Neural cell (in vitro differentiated cells): ENCODE measurements around the gene MSH2. TPM values are rescaled to one million over a fixed set of nuclear protein-coding genes. Genes with fewer than 3 reads are reported as not detected.
"Not testable (repeated sequence)": the region's sequence is repeated elsewhere in the genome, so short reads cannot be mapped to it uniquely, and the experiment has no call there.

ENCODE experiments used
- H2AFZ ChIP-seq: fragments of 200-600, 300-800 bp; sonication (generic), shearing (Covaris generic); 2 replicates; pipeline ENCODE4 v1.6.0; 2014; ENCODE audit warnings: low read depth, mild to moderate bottlenecking, antibody characterized with exemption, low read length, moderate library complexity
- H3F3A ChIP-seq: fragments of 200-600 bp; shearing (Covaris generic); 2 replicates; pipeline ENCODE4 v1.6.1; 2016; ENCODE audit warnings: mild to moderate bottlenecking, moderate library complexity, mixed read lengths, antibody characterized with exemption, low read length; ENCODE audit not compliant: insufficient read depth, poor library complexity, severe bottlenecking
- H3K27ac ChIP-seq: fragments of 200-600, 300-800 bp; sonication (generic), shearing (Covaris generic); 2 replicates; pipeline ENCODE4 v1.5.1; 2014; ENCODE audit warnings: mild to moderate bottlenecking, low read length, moderate library complexity
- H3K27me3 ChIP-seq: fragments of 300-800, 200-600 bp; sonication (generic), shearing (Covaris generic); 2 replicates; pipeline ENCODE4 v1.6.0; 2014; ENCODE audit warnings: mild to moderate bottlenecking, low read depth, low read length, moderate library complexity; ENCODE audit not compliant: insufficient read depth
- H3K36me3 ChIP-seq: fragments of 300-800, 200-600 bp; sonication (generic), shearing (Covaris generic); 2 replicates; pipeline ENCODE4 v1.5.1; 2014; ENCODE audit warnings: mild to moderate bottlenecking, antibody characterized with exemption, low read length, moderate library complexity; ENCODE audit not compliant: insufficient read depth
- H3K4me2 ChIP-seq: fragments of 300-800, 200-600 bp; sonication (generic), shearing (Covaris generic); 2 replicates; pipeline ENCODE4 v1.6.0; 2014; ENCODE audit warnings: mild to moderate bottlenecking, low read length
- H3K4me3 ChIP-seq: fragments of 300-800, 200-600 bp; sonication (generic), shearing (Covaris generic); 2 replicates; pipeline ENCODE4 v1.5.1; 2014; ENCODE audit warnings: mild to moderate bottlenecking, low read length, moderate library complexity
- H3K79me2 ChIP-seq: fragments of 200-600 bp; shearing (Covaris generic); replicated peaks from 2 replicates; pipeline ENCODE4 v1.6.0; 2014; ENCODE audit warnings: mild to moderate bottlenecking, low read length, moderate library complexity; ENCODE audit not compliant: insufficient read depth
- H3K9ac ChIP-seq: fragments of 300-800, 200-600 bp; sonication (generic), shearing (Covaris generic); 2 replicates; pipeline ENCODE4 v1.6.1; 2016; ENCODE audit warnings: mild to moderate bottlenecking, low read length, mixed read lengths
- H3K9me2 ChIP-seq: fragments of 200-600 bp; shearing (Covaris generic); 2 replicates; pipeline ENCODE4 v1.6.1; 2016; ENCODE audit warnings: mild to moderate bottlenecking, low read length, mixed read lengths; ENCODE audit not compliant: insufficient read depth
- H3K9me3 ChIP-seq: fragments of 200-600, 300-800 bp; sonication (generic), shearing (Covaris generic); 2 replicates; pipeline ENCODE4 v1.6.1; 2016; ENCODE audit warnings: mild to moderate bottlenecking, mixed run types, low read length, moderate library complexity, mixed read lengths
- H4K20me1 ChIP-seq: fragments of 200-600 bp; shearing (Covaris generic); 2 replicates; pipeline ENCODE4 v1.6.1; 2016; ENCODE audit warnings: mild to moderate bottlenecking, mixed run types; ENCODE audit not compliant: insufficient read depth
- EP300 ChIP-seq: fragments of 450-650 bp; conservative IDR thresholded peaks from 2 replicates; pipeline ENCODE4 v1.6.1; 2014; ENCODE audit warnings: antibody characterized with exemption, mild to moderate bottlenecking, moderate library complexity; ENCODE audit not compliant: poor library complexity, severe bottlenecking
- EZH2 ChIP-seq: fragments of 200-600, 300-800 bp; shearing (Covaris generic), sonication (generic); IDR thresholded peaks from 2 replicates; pipeline ENCODE4 v1.6.1; 2014; ENCODE audit warnings: antibody characterized with exemption, low read length, borderline replicate concordance, mild to moderate bottlenecking; ENCODE audit not compliant: insufficient read depth, poor library complexity, severe bottlenecking
- MXI1 ChIP-seq: fragments of 450-650 bp; conservative IDR thresholded peaks from 2 replicates; pipeline ENCODE4 v1.6.1; 2014; ENCODE audit warnings: antibody characterized with exemption, mild to moderate bottlenecking; ENCODE audit not compliant: poor library complexity, severe bottlenecking
- POLR2AphosphoS5 ChIP-seq: IDR thresholded peaks from 2 replicates; pipeline ENCODE4 v1.6.1; 2012
- RAD21 ChIP-seq: fragments of 450-650 bp; conservative IDR thresholded peaks from 2 replicates; pipeline ENCODE4 v1.6.1; 2014; ENCODE audit warnings: antibody characterized with exemption, mild to moderate bottlenecking, moderate library complexity
- SMC3 ChIP-seq: fragments of 450-650 bp; conservative IDR thresholded peaks from 2 replicates; pipeline ENCODE4 v1.6.1; 2014; ENCODE audit warnings: antibody characterized with exemption, mild to moderate bottlenecking, moderate library complexity; ENCODE audit not compliant: poor library complexity
- TAF1 ChIP-seq: IDR thresholded peaks from 2 replicates; pipeline ENCODE4 v1.6.1; 2012; ENCODE audit warnings: low read depth
- polyA plus RNA-seq: library from polyadenylated mRNA; depleted of rRNA; stranded (reverse); fragments of >200 nt; gene quantifications from 2 replicates; pipeline ENCODE4 v1.2.3, GENCODE V29; 2014
- TF ChIP-seq, protein P1 (sequence below): fragments of 450-650 bp; IDR thresholded peaks from 2 replicates; pipeline ENCODE4 v1.5.1; 2014; ENCODE audit warnings: antibody characterized with exemption, mild to moderate bottlenecking, moderate library complexity; ENCODE audit not compliant: poor library complexity, severe bottlenecking
- TF ChIP-seq, protein P2 (sequence below): IDR thresholded peaks from 2 replicates; pipeline ENCODE4 v1.6.1; 2012; ENCODE audit warnings: borderline replicate concordance

Gene MSH2
- polyA plus RNA-seq, 1 donor from 2014 or later = 105 TPM

- peaks cover 8% of the 10 kb centered on the region for H3K36me3 ChIP-seq
- no peak overlapping the region for H3K4me3 ChIP-seq
- H2AFZ ChIP-seq = no peak overlapping the region
- no peaks in the 10 kb centered on the region for H3K9me3 ChIP-seq
- no peak overlapping the region for H3K27ac ChIP-seq
- no peaks in the 10 kb centered on the region for H3K79me2 ChIP-seq
- TF ChIP-seq, protein P1, sequence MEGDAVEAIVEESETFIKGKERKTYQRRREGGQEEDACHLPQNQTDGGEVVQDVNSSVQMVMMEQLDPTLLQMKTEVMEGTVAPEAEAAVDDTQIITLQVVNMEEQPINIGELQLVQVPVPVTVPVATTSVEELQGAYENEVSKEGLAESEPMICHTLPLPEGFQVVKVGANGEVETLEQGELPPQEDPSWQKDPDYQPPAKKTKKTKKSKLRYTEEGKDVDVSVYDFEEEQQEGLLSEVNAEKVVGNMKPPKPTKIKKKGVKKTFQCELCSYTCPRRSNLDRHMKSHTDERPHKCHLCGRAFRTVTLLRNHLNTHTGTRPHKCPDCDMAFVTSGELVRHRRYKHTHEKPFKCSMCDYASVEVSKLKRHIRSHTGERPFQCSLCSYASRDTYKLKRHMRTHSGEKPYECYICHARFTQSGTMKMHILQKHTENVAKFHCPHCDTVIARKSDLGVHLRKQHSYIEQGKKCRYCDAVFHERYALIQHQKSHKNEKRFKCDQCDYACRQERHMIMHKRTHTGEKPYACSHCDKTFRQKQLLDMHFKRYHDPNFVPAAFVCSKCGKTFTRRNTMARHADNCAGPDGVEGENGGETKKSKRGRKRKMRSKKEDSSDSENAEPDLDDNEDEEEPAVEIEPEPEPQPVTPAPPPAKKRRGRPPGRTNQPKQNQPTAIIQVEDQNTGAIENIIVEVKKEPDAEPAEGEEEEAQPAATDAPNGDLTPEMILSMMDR = no peak
- TF ChIP-seq RAD21 (no peak), SMC3 (no peak), EZH2 (no peak), POLR2AphosphoS5 (no peak), TAF1 (no peak), EP300 (no peak), MXI1 (no peak)
- TF ChIP-seq, protein P2, sequence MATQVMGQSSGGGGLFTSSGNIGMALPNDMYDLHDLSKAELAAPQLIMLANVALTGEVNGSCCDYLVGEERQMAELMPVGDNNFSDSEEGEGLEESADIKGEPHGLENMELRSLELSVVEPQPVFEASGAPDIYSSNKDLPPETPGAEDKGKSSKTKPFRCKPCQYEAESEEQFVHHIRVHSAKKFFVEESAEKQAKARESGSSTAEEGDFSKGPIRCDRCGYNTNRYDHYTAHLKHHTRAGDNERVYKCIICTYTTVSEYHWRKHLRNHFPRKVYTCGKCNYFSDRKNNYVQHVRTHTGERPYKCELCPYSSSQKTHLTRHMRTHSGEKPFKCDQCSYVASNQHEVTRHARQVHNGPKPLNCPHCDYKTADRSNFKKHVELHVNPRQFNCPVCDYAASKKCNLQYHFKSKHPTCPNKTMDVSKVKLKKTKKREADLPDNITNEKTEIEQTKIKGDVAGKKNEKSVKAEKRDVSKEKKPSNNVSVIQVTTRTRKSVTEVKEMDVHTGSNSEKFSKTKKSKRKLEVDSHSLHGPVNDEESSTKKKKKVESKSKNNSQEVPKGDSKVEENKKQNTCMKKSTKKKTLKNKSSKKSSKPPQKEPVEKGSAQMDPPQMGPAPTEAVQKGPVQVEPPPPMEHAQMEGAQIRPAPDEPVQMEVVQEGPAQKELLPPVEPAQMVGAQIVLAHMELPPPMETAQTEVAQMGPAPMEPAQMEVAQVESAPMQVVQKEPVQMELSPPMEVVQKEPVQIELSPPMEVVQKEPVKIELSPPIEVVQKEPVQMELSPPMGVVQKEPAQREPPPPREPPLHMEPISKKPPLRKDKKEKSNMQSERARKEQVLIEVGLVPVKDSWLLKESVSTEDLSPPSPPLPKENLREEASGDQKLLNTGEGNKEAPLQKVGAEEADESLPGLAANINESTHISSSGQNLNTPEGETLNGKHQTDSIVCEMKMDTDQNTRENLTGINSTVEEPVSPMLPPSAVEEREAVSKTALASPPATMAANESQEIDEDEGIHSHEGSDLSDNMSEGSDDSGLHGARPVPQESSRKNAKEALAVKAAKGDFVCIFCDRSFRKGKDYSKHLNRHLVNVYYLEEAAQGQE = no peak
- H3K27me3 ChIP-seq = no peaks in the 10 kb centered on the region
- H3K9me2 ChIP-seq = no peaks in the 10 kb centered on the region
- H3F3A ChIP-seq = no peaks in the 10 kb centered on the region
- H4K20me1 ChIP-seq = no peaks in the 10 kb centered on the region
- H3K4me2 ChIP-seq = no peak overlapping the region
- no peak overlapping the region for H3K9ac ChIP-seq
These were observed 23.8 kb downstream of the MSH2 start for GRCh38 chr2:47426786-47427185.

DNA sequence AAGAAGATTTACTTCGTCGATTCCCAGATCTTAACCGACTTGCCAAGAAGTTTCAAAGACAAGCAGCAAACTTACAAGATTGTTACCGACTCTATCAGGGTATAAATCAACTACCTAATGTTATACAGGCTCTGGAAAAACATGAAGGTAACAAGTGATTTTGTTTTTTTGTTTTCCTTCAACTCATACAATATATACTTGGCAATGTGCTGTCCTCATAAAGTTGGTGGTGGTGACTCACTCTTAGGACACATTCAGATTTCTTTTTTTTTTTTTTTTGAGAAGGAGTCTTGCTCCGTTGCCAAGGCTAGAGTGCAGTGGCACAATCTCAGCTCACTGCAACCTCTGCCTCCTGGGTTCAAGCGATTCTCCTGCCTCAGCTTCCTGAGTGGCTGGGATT, 26.8 kb downstream of the MSH2 start:
- Histone ChIP-seq H2AFZ (no peak overlapping the region), H3K4me2 (no peak overlapping the region), H3K9ac (no peak overlapping the region), H3K9me2 (no peaks in the 10 kb centered on the region), H3K9me3 (no peaks in the 10 kb centered on the region), H3K27ac (no peak overlapping the region), H3K4me3 (no peak overlapping the region), H3K79me2 (no peaks in the 10 kb centered on the region), H4K20me1 (no peaks in the 10 kb centered on the region), H3K27me3 (no peaks in the 10 kb centered on the region), H3F3A (no peaks in the 10 kb centered on the region), H3K36me3 (peaks cover 7% of the 10 kb centered on the region)
- TF ChIP-seq, protein P2 = no peak
- TF ChIP-seq TAF1 (no peak), SMC3 (no peak), MXI1 (no peak), EP300 (no peak), RAD21 (no peak), EZH2 (no peak), POLR2AphosphoS5 (no peak)
- TF ChIP-seq, protein P1 = no peak

DNA sequence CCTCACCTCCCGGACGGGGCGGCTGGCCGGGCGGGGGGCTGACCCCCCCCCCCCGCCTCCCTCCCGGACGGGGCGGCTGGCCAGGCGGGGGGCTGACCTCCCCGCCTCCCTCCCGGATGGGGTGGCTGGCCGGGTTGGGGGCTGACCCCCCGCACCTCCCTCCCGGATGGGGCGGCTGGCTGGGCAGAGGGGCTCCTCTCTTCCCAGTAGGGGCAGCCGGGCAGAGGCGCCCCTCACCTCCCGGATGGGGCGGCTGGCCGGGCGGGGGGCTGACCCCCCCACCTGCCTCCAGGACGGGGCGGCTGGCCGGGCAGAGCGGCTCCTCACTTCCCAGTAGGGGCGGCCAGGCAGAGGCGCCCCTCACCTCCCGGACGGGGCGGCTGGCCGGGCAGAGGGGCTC, 30.1 kb downstream of the MSH2 start:
- H3K79me2 ChIP-seq, H3K9me2 ChIP-seq, H3F3A ChIP-seq, H3K36me3 ChIP-seq, H3K4me2 ChIP-seq, H4K20me1 ChIP-seq, H3K27me3 ChIP-seq, H3K4me3 ChIP-seq, H3K27ac ChIP-seq, H3K9me3 ChIP-seq, H3K9ac ChIP-seq, H2AFZ ChIP-seq: not testable (repeated sequence)
